Caco-2 (cell line): ENCODE results near the gene UST. TPM values are rescaled to one million over a fixed set of nuclear protein-coding genes. Genes with fewer than 3 reads are reported as not detected.
"Not testable (repeated sequence)": the region's sequence is repeated elsewhere in the genome, so short reads cannot be mapped to it uniquely, and the experiment has no call there.

Experiments
- BruUV-seq: library from RNA; stranded (reverse); fragments of 400-500 nt; replicated peaks from 2 replicates; lab custom pipeline; 2021; lab: Mats Ljungman, UMichigan
- CTCF ChIA-PET: fragments of 300-600 bp; sonication (Branson Sonifier 250); formaldehyde crosslinking; loops from one replicate; lab custom pipeline; 2022; ENCODE audit warnings: antibody characterized with exemption; lab: Charles Lee
- POLR2A ChIA-PET: fragments of 300-600 bp; sonication (Branson Sonifier 250); formaldehyde crosslinking; loops from one replicate; lab custom pipeline; 2022; ENCODE audit warnings: antibody characterized with exemption; lab: Charles Lee
- DNase-seq, 2 experiments: peaks; one replicate each; pipeline versions ENCODE4 v3.0.0 to v3.0.0-alpha.2; 2020 to 2022
- H3K27me3 ChIP-seq: replicated peaks from 2 replicates; pipeline ENCODE4 v1.6.0; 2011; ENCODE audit warnings: low read length; ENCODE audit not compliant: control insufficient read depth, insufficient read depth
- H3K36me3 ChIP-seq: 2 replicates; pipeline ENCODE4 v1.5.1; 2011; ENCODE audit warnings: low read length; ENCODE audit not compliant: control insufficient read depth, insufficient read depth
- H3K4me1 ChIP-seq: fragments of 250-450 bp; sonication (Bioruptor Pico); 2 replicates; pipeline ENCODE4 v1.5.1; 2020; ENCODE audit warnings: mild to moderate bottlenecking
- H3K4me3 ChIP-seq: 2 replicates; pipeline ENCODE4 v1.5.1; 2011; ENCODE audit warnings: low read depth, mild to moderate bottlenecking, control low read depth, low read length
- H3K9me3 ChIP-seq: fragments of 250-450 bp; sonication (Bioruptor Pico); 2 replicates; pipeline ENCODE4 v1.5.1; 2020; ENCODE audit warnings: mild to moderate bottlenecking, moderate library complexity
- H3K27ac Mint-ChIP-seq: one replicate; pipeline ENCODE4 v1.8.0; 2022; ENCODE audit warnings: mixed read lengths; ENCODE audit not compliant: unreplicated experiment
- H3K27me3 Mint-ChIP-seq: one replicate; pipeline ENCODE4 v1.8.0; 2022; ENCODE audit warnings: mixed read lengths; ENCODE audit not compliant: insufficient read depth, unreplicated experiment
- H3K36me3 Mint-ChIP-seq: one replicate; pipeline ENCODE4 v1.8.0; 2022; ENCODE audit warnings: mild to moderate bottlenecking, mixed read lengths; ENCODE audit not compliant: insufficient read depth, unreplicated experiment
- H3K4me1 Mint-ChIP-seq: one replicate; pipeline ENCODE4 v1.8.0; 2022; ENCODE audit warnings: low read depth, mixed read lengths; ENCODE audit not compliant: unreplicated experiment
- H3K4me3 Mint-ChIP-seq: one replicate; pipeline ENCODE4 v1.8.0; 2022; ENCODE audit warnings: mild to moderate bottlenecking, moderate library complexity, mixed read lengths; ENCODE audit not compliant: unreplicated experiment
- H3K9me3 Mint-ChIP-seq: one replicate; pipeline ENCODE4 v1.8.0; 2022; ENCODE audit warnings: mixed read lengths; ENCODE audit not compliant: unreplicated experiment
- intact Hi-C: fragments of 100-400 bp; cut with micrococcal nuclease; formaldehyde crosslinking; loops from one replicate; pipeline ENCODE4 v1.10.0; 2022; ENCODE audit not compliant: unreplicated experiment
- total RNA-seq: library from RNA; stranded (reverse); gene quantifications from 2 replicates; pipeline ENCODE4 v1.2.3, GENCODE V29; 2022
- TF ChIP-seq, protein P1 (sequence below), 2 experiments: fragments of 200-600 bp in 1 of 2; IDR thresholded peaks; 1 replicate in 1 of 2; 2 replicates in 1 of 2; pipeline versions ENCODE4 v1.5.1 to v1.8.0; 2011 to 2022; ENCODE audit warnings: antibody characterized with exemption in 1 of 2, control low read depth in 1 of 2, inconsistent platforms in 1 of 2, low read depth in 1 of 2, low read length in 1 of 2, mild to moderate bottlenecking in 1 of 2, moderate library complexity in 1 of 2; ENCODE audit not compliant: insufficient read depth in 1 of 2, severe bottlenecking in 1 of 2, unreplicated experiment in 1 of 2

UST gene
- total RNA-seq, 1 experiment from 2014 or later = not detected

DNA sequence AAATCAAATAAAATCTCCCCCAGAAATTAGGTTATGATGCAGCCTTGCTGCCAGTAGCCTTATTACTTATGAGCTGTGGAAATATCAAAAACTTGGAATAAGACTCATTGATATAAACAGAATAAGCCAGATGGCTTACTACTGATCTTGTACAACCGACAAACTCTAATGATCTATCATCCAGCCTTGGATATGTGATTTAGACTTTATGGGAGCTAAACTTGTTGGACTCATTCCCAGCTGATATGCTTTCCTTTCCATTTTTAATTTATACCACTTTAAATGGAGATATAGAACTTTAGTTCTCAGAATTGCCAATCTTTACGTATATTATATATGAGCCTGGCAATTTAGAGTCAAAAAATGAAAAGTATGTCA is 5.0 kb downstream of the UST start:
- no peaks in the 10 kb centered on the region for H3K4me1 Mint-ChIP-seq

DNA sequence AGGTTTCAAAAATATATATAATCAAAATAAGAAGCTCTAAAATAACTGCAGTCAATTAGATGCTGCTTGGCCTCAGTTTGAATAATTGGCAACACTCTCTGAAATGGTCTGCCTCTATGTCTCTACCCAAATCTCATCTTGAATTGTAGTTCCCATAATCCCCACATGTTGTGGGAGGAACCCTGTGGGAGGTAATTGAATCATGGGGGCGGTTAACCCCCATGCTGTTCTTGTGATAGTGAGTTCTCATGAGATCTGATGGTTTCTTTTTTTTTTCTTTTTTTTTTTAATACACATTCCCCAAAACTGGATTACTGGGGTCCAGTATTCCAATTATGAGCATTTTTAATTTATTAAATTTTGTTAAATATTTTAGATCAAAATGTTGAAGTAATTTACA is 8.5 kb downstream of the UST start:
- DNase-seq, H3K9me3 ChIP-seq, H3K4me1 Mint-ChIP-seq, H3K4me1 ChIP-seq, POLR2A ChIA-PET, H3K4me3 ChIP-seq, H3K36me3 ChIP-seq, H3K27me3 Mint-ChIP-seq, H3K27ac Mint-ChIP-seq, H3K9me3 Mint-ChIP-seq, H3K27me3 ChIP-seq, BruUV-seq, intact Hi-C loops, CTCF ChIA-PET, H3K36me3 Mint-ChIP-seq, H3K4me3 Mint-ChIP-seq: not testable (repeated sequence)

More for the DNA sequence above, 5.0 kb downstream of the UST start:
- DNase-seq = no peak
- Mint-ChIP-seq H3K27me3 (peaks cover 27% of the 10 kb centered on the region), H3K9me3 (no peaks in the 10 kb centered on the region), H3K27ac (no peak overlapping the region), H3K4me3 (no peak overlapping the region), H3K36me3 (peaks cover 8% of the 10 kb centered on the region)
- intact Hi-C loops = no loop called here
- Histone ChIP-seq H3K4me1 (peaks cover 9% of the 10 kb centered on the region; the same call in 1 of the 2 replicates), H3K4me3 (no peak overlapping the region), H3K27me3 (peaks cover 1% of the 10 kb centered on the region; the same call in 1 of the 2 replicates), H3K36me3 (no peaks in the 10 kb centered on the region), H3K9me3 (no peaks in the 10 kb centered on the region)
- no TSS peak for BruUV-seq
- CTCF ChIA-PET = no interaction called here
- POLR2A ChIA-PET = no interaction called here
- TF ChIP-seq, protein P1, sequence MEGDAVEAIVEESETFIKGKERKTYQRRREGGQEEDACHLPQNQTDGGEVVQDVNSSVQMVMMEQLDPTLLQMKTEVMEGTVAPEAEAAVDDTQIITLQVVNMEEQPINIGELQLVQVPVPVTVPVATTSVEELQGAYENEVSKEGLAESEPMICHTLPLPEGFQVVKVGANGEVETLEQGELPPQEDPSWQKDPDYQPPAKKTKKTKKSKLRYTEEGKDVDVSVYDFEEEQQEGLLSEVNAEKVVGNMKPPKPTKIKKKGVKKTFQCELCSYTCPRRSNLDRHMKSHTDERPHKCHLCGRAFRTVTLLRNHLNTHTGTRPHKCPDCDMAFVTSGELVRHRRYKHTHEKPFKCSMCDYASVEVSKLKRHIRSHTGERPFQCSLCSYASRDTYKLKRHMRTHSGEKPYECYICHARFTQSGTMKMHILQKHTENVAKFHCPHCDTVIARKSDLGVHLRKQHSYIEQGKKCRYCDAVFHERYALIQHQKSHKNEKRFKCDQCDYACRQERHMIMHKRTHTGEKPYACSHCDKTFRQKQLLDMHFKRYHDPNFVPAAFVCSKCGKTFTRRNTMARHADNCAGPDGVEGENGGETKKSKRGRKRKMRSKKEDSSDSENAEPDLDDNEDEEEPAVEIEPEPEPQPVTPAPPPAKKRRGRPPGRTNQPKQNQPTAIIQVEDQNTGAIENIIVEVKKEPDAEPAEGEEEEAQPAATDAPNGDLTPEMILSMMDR (IDR thresholded peaks at IDR 0.05; ENCODE audit: insufficient read depth in 1 of 2, low read depth in 1 of 2, low read length in 1 of 2, severe bottlenecking in 1 of 2, unreplicated experiment in 1 of 2) = no peak

DNA sequence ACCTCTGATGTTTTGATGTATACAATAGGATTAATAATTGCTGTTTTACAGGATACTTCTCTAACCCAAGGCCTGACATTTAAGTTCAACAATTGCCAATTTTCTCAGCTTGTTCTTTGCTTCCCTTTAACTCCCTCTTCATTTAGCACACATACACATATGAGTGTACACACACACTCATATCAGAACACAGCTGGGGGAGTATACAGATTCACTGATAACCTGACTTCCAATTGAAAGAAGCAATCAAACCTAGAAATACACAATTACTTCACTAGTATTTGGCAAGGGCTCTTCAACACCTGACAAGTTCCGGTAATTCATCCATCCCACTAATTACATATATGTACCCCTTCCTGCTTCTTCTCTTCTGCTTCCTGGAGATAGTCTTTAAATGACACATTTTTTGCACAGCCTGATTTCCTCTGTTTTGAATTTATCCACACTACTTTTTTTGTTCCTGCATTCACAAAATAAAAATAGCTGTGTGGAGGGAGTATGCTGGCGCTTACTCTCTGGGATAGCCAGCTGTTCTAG is 11.2 kb downstream of the UST start:
- Histone ChIP-seq H3K4me1 (no peaks in the 10 kb centered on the region), H3K27me3 (no peaks in the 10 kb centered on the region), H3K4me3 (no peak overlapping the region), H3K36me3 (no peaks in the 10 kb centered on the region), H3K9me3 (no peaks in the 10 kb centered on the region)
- Mint-ChIP-seq H3K27me3 (no peaks in the 10 kb centered on the region), H3K36me3 (no peaks in the 10 kb centered on the region), H3K27ac (no peak overlapping the region), H3K9me3 (no peaks in the 10 kb centered on the region), H3K4me3 (no peak overlapping the region), H3K4me1 (no peaks in the 10 kb centered on the region)
- BruUV-seq = no TSS peak
- intact Hi-C loops = no loop called here
- ChIA-PET CTCF (no interaction called here), POLR2A (no interaction called here)
- TF ChIP-seq, protein P1 (IDR thresholded peaks at IDR 0.05; ENCODE audit: insufficient read depth in 1 of 2, low read depth in 1 of 2, low read length in 1 of 2, severe bottlenecking in 1 of 2, unreplicated experiment in 1 of 2) = no peak
- no peak for DNase-seq

DNA sequence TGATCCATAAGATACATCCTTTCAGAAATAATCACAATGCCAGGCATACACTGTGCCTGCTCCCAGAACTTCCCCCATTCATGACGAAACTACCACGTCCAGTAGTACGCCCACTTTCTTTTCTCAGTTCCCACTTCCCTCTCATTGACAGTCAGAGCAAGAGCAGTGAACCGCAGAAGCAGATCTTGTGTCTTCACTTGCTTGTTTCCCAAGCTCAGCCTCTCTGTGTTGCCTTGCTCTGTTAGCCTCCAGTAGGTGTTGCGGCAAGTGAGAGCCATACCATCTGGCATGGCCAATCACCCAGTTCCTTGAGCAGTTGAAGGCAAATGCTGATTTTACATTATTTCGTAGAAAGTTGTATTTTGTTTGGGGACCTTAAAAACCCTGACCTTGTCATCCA is 11.7 kb downstream of the UST start:
- TF ChIP-seq, protein P1 (IDR thresholded peaks at IDR 0.05; ENCODE audit: insufficient read depth in 1 of 2, low read depth in 1 of 2, low read length in 1 of 2, severe bottlenecking in 1 of 2, unreplicated experiment in 1 of 2) = no peak
- no peaks in the 10 kb centered on the region for H3K4me1 Mint-ChIP-seq
- intact Hi-C loops = no loop called here
- peaks cover 3% of the 10 kb centered on the region for H3K27me3 Mint-ChIP-seq
- H3K4me3 Mint-ChIP-seq = no peak overlapping the region
- Histone ChIP-seq H3K27me3 (no peaks in the 10 kb centered on the region), H3K9me3 (no peaks in the 10 kb centered on the region), H3K36me3 (no peaks in the 10 kb centered on the region), H3K4me3 (no peak overlapping the region), H3K4me1 (no peaks in the 10 kb centered on the region)
- no TSS peak for BruUV-seq
- POLR2A ChIA-PET = no interaction called here
- no peak for DNase-seq
- no peak overlapping the region for H3K27ac Mint-ChIP-seq
- CTCF ChIA-PET = no interaction called here
- H3K9me3 Mint-ChIP-seq = no peaks in the 10 kb centered on the region
- no peaks in the 10 kb centered on the region for H3K36me3 Mint-ChIP-seq
